ENCODE results near the gene PM20D1. TPM values are rescaled to one million over a fixed set of nuclear protein-coding genes. Genes with fewer than 3 reads are reported as not detected.

Gene PM20D1
- total RNA-seq, 1 donor from 2014 or later, result not detected

DNA sequence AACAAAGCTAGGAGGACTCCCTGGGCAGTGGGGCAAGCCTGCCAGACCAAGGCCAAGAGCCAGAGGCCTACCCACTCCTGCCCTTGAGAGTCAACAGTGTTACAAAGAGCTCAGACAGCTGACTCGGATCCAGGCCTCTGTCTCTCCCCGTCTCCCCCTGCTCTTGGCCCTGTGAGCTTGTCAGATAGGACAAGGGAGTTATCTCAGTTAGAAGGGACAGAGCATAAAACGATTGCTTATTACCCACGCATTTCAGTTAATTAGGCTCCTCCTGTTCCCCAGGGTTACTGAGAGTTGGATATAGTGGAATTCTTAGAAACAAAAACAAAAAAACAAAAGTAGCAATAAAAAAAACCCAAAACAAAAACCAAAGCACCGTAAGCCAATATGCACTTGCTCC is 38.3 kb downstream of the PM20D1 start:
- Histone ChIP-seq H3K4me3 (peak overlapping the region; percentile 94), H3K27ac (peak overlapping the region; percentile 94 to 96), H3K4me1 (peaks cover 5 to 37% of the 10 kb centered on the region in 2 donors), H3K36me3 (peaks cover 0 to 6% of the 10 kb centered on the region in 2 donors), H3K27me3 (no peaks in the 10 kb centered on the region), H3K9me3 (no peaks in the 10 kb centered on the region)
- DNase-seq (ENCODE audit: low spot score in 2 of 2), result no peak
- TF ChIP-seq, protein P1, sequence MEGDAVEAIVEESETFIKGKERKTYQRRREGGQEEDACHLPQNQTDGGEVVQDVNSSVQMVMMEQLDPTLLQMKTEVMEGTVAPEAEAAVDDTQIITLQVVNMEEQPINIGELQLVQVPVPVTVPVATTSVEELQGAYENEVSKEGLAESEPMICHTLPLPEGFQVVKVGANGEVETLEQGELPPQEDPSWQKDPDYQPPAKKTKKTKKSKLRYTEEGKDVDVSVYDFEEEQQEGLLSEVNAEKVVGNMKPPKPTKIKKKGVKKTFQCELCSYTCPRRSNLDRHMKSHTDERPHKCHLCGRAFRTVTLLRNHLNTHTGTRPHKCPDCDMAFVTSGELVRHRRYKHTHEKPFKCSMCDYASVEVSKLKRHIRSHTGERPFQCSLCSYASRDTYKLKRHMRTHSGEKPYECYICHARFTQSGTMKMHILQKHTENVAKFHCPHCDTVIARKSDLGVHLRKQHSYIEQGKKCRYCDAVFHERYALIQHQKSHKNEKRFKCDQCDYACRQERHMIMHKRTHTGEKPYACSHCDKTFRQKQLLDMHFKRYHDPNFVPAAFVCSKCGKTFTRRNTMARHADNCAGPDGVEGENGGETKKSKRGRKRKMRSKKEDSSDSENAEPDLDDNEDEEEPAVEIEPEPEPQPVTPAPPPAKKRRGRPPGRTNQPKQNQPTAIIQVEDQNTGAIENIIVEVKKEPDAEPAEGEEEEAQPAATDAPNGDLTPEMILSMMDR (IDR thresholded peaks at IDR 0.05), result no peak
- intact Hi-C loops (cut with DNase I), result loop anchor here (2.0 to 5.0 kb wide), 5 partner anchors 39 to 296 kb away; partner anchors contain the start of gene PM20D1

DNA sequence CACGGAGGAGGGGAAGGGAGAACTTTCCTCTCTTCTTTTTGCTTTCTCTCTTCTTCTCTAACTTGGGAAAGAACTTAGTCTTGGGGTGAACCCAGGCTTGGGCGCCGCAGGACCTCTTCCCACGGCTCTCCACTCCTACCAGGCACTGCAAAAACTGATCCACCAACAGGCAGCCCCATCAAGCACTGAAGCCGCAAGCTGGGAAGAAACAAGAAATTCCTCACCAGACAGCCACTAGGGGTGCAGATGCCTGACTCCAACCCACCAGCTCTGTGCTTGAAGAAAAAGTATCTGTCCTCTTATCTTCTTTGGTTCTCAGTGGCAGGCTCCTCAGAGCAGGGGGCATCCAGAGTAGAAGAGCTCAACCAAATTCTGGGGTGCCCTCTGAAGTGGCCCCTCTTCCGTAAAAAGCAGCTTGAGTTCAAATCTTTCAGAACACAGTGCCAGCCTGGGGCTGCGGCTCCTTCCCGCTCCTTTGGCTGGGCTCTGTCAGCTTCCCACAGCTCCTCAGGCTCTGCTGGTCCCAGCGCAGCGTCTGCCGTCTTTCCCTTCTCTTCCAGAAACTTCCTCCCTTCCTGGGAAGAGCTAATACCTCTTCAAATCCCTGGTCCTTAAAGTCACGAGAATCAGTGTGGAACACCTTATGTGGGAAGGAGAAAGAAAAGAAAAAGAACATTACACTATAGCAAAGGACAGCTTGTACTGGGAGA is 39.3 kb downstream of the PM20D1 start:
- intact Hi-C loops (cut with DNase I), result loop anchor here (5.0 kb wide), 2 partner anchors 167 to 297 kb away; no protein-coding TSS in a partner anchor
- no peak for DNase-seq (ENCODE audit: low spot score in 2 of 2)
- Histone ChIP-seq H3K27ac (peak overlapping the region; percentile 38 to 94), H3K27me3 (no peaks in the 10 kb centered on the region), H3K4me1 (peaks cover 11 to 47% of the 10 kb centered on the region in 2 donors), H3K4me3 (peak overlapping the region; percentile 94), H3K9me3 (no peaks in the 10 kb centered on the region), H3K36me3 (peaks cover 0 to 6% of the 10 kb centered on the region in 2 donors)
- TF ChIP-seq, protein P1 (IDR thresholded peaks at IDR 0.05), result peak in 1 of 3 experiments; percentile 34

DNA sequence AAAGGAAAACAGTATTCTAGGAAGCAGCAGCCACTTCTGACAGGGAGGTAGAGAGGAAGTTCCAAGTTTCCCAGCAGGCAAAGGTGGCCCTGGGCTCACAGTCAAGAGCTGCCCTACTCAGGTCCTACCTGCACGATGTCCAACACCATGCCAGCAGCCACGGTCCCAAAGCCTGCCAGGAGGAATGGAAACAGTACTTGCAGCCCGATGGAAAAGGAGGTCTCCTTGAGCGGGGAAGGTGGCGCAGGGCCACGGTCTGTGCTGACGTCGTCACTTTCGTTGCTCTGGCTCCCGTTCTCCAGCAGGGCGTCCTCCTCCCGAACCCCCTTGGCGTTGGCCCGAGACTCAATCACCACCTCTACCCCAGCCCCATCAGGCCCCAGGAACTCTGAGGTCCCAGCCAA is 40.0 kb downstream of the PM20D1 start:
- DNase-seq (ENCODE audit: low spot score in 2 of 2), result no peak
- Histone ChIP-seq H3K9me3 (no peaks in the 10 kb centered on the region), H3K4me1 (peaks cover 11 to 54% of the 10 kb centered on the region in 2 donors), H3K4me3 (peak overlapping the region; percentile 94), H3K27me3 (no peaks in the 10 kb centered on the region), H3K36me3 (peaks cover 0 to 6% of the 10 kb centered on the region in 2 donors), H3K27ac (peak overlapping the region in 1 of 2 donors; percentile 38)
- intact Hi-C loops (cut with DNase I), result loop anchor here (5.0 kb wide), 2 partner anchors 167 to 297 kb away; no protein-coding TSS in a partner anchor
- TF ChIP-seq, protein P1 (IDR thresholded peaks at IDR 0.05), result no peak

DNA sequence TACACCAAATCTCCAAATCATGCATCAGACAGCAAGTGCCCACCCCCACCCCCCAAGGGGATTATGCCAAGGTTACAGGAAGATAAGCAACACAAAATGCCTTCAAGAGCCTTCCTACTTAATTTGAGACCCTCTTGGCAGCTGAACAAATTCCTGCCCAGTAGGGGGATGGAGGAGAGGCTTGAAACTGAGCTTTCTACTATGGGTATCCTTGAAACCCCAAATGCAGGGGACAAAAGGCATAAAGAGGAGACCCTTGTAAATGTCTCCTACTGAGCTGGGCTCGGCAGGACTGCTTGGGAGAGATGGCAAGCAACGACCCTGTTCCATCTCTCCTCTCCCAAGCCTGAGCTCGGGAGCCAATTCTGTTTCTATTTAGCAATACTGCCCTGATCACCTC is 40.5 kb downstream of the PM20D1 start:
- no peak for DNase-seq (ENCODE audit: low spot score in 2 of 2)
- peaks cover 12 to 59% of the 10 kb centered on the region in 2 donors for H3K4me1 ChIP-seq
- no peak overlapping the region for H3K27ac ChIP-seq
- H3K36me3 ChIP-seq, result peaks cover 0 to 6% of the 10 kb centered on the region in 2 donors
- H3K9me3 ChIP-seq, result no peaks in the 10 kb centered on the region
- peak overlapping the region; percentile 94 for H3K4me3 ChIP-seq
- intact Hi-C loops (cut with DNase I), result no loop called here
- H3K27me3 ChIP-seq, result no peaks in the 10 kb centered on the region
- TF ChIP-seq, protein P1 (IDR thresholded peaks at IDR 0.05), result no peak

DNA sequence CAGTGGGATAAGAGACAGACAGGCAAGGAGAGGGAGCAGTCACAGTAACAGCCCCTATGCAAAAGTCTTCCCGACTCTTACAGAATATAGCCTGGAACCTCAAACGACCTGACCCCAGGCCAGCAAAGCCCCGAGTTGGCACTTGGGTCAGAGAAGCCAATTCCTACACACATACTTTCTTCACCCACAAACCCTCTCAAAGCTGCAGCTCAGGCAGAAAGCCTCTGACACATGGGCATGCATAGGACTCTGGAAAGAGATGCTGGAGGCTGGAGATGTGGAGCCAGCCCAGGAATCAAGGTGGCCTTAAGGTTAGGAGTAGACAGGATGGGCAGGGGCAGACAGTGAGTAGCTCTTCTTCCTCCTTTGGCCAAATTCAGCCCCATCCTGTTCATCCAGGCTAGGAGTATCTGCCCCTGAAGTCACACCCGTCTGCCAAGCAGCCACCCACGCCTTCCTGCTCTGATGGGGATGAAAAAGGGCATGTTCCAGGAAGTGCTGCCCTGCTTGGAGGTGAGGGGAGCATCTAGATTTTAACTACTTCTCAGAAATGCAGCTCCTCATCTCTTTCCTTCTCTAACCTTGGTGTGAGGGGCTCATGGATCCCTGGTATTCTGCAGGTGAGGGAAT is 44.7 kb downstream of the PM20D1 start:
- H3K4me3 ChIP-seq, result peak overlapping the region in 1 of 2 donors; percentile 34
- intact Hi-C loops (cut with DNase I), result no loop called here
- no peak for DNase-seq (ENCODE audit: low spot score in 2 of 2)
- TF ChIP-seq, protein P1 (IDR thresholded peaks at IDR 0.05), result no peak
- H3K27me3 ChIP-seq, result no peaks in the 10 kb centered on the region
- no peaks in the 10 kb centered on the region for H3K9me3 ChIP-seq
- H3K4me1 ChIP-seq, result peaks cover 15 to 57% of the 10 kb centered on the region in 2 donors
- H3K36me3 ChIP-seq, result peaks cover 9 to 14% of the 10 kb centered on the region in 2 donors
- no peak overlapping the region for H3K27ac ChIP-seq

Data from ascending aorta (tissue), 2 donors.